NCI-H2196 (cell line): ENCODE data around the gene SCUBE3.
A peak's percentile ranks its signal among the peaks of the same experiment; 100 is the strongest.

Experiments
- DNase-seq: peaks from one replicate; lab custom pipeline; 2025; ENCODE audit not compliant: unreplicated experiment; lab: John Stamatoyannopoulos, UW

The SCUBE3 gene

DNA sequence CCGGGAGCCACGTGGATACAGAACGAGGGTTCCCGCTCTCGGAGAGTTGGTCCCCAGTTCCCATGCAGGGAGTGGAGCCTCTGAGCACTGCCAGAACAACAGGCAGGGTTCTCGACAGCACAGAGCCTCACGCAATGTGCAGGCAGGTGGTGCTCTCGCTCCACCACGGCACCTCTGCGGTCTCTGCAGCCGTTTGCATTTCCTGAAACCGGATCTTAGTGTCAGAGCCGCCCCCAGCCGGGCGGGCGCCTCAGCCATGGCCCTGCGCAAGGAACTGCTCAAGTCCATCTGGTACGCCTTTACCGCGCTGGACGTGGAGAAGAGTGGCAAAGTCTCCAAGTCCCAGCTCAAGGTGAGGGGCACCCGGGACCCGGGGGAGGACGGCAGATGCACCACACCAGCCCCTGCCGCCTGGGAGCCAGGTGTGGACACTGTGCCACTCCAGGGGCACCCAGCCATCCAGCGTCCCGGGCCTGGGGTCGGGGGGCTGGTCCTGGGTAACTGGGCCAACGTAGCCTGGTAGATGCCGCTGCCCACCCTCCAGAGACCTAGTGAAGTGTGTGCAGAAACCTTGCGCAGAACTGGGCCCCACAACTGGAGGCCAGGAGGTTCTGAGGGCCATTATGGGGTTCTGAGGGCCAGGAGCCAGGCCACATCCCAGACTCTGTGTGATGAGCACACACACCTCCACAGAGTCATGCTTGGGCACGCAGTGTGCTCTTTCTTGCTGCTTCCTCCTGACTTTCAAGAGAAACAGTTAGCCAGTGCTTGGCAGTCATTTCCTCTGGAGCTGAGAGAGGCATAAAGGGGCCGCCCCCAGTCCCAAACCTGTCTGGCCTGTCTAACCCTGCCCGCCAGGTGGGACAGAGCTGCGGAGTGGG is 84.1 kb downstream of the SCUBE3 start, which contains the start of gene DEF6:
Gene DEF6, plus strand, starts transcription at position 218 of the 881 bp plus-strand sequence. Its CDS starts 39 bp downstream, at position 257.
- peak; percentile 92 for DNase-seq

DNA sequence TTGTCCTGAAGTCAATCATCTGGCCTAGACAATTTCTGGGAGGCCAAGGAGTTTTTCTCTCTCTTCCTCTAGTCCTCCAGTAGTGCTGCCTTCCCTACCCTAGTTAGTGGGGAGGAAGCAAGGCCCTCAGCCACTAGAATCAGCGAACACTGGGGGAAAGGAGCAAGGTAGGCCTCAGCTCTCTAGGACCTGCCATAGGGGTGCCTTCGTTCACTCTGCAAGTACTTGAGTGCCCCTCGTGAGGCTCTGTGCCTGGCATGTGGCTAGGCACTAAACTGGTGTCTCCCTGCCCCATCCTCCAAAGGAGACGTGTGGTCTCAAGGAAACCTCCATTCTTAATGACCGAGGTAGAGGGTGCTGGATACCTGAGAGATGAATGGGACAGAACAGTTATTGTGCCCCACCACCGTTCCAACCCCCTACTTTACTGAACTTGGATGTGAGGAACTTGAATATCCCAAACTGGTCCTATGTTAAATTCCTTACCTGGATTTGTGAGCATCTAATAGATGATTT is 84.9 kb downstream of the SCUBE3 start:
- no peak for DNase-seq

DNA sequence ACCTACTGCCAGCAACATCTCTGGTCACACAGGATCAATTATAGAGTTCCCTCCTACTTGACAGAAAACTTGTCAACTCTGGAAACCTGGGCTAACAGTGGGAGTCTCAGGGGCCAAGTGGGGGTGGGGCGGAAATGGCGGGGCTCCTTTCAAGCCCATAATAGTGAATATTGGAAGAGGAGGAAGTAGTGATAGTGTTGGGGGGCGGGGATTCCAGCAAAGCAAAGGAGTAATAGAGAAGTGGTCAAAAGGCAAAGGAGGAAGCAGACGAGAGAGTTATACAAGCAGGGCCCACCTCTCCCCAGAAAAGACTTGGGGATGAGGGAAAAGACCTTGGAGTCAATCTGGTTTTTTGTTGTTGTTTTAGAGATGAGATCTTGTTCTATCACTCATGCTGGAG is 85.9 kb downstream of the SCUBE3 start:
- DNase-seq: no peak

DNA sequence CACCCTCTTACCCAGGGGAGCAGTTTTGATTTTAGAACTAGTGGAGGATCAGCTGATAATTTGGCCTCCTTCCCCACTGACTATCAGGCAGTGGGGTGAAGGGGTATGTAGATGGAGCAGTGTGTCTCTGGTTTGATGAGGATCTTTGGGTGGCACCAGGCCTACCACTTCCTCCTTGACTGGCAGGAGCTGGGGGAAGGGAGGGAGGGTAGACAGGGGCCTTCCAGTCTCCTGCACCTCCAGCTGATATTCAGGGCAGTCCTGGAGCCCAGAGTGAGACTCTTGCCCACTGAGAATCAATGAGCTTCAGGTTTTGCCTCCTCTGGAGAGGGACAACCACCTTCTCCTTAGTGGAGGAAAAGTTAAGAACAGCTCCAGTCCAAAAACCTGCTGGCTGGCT is 87.1 kb downstream of the SCUBE3 start:
- no peak for DNase-seq
